ENCODE results near the gene VPS13C.

DNA sequence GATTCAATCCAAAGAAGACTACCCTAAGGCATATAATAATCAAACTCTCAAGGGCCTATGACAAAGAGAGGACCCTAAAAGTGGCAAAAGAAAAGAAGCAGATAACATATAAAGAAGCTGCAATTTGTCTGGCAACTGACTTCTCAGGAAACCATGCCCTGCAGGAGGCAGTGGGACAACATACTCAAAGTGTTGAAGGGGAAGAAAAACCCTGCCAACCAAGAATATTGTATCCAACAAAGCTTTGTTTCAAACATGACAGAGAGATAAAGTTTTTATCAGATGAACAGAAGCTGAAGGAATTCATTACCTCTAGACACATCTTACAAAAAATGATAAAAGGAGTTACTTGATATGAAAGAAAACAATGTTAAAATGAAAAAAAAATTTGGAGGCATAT lies 167.1 kb downstream of the VPS13C start:
- TF ChIP-seq POLR2AphosphoS5 (IDR thresholded peaks at IDR 0.05; ENCODE audit: low read depth, low read length), result no peak
- no peak for TF ChIP-seq TAF1 (IDR thresholded peaks at IDR 0.05; ENCODE audit: borderline replicate concordance, insufficient read depth, low read length)

Measured in PFSK-1 (cell line).